DMS53 treated with DMSO at 0.1 percent for 48 hours (cell line): ENCODE measurements around the gene FCHSD2.
A peak's percentile ranks its signal among the peaks of the same experiment; 100 is the strongest.

Experiments
- DNase-seq: peaks from one replicate; lab custom pipeline; 2025; ENCODE audit not compliant: unreplicated experiment; lab: John Stamatoyannopoulos, UW

The FCHSD2 gene

GRCh38 chr11:73142128-73142377 is at the start of gene FCHSD2:
TSS of gene FCHSD2 (minus strand) at chr11:73142318. CDS start at chr11:73141877, 441 bp downstream.
- no peak for DNase-seq

- no peak for DNase-seq
These were observed 49.0 kb upstream of the FCHSD2 start for GRCh38 chr11:73191151-73191550.

GRCh38 chr11:73190557-73190885 is 48.4 kb upstream of the FCHSD2 start:
- no peak for DNase-seq

GRCh38 chr11:73189723-73190556 is 47.8 kb upstream of the FCHSD2 start:
- no peak for DNase-seq

GRCh38 chr11:73189315-73189714 is 47.2 kb upstream of the FCHSD2 start:
- DNase-seq = no peak

- no peak for DNase-seq
These were observed 46.2 kb upstream of the FCHSD2 start for GRCh38 chr11:73188301-73188700.

GRCh38 chr11:73187854-73188253 is 45.7 kb upstream of the FCHSD2 start:
- no peak for DNase-seq

- no peak for DNase-seq
These were observed 44.8 kb upstream of the FCHSD2 start for GRCh38 chr11:73186886-73187285.

GRCh38 chr11:73186294-73186850 is 44.3 kb upstream of the FCHSD2 start:
- DNase-seq = no peak

GRCh38 chr11:73185680-73186293 is 43.7 kb upstream of the FCHSD2 start:
- DNase-seq = no peak

- DNase-seq = peak; percentile 75
These were observed 43.0 kb upstream of the FCHSD2 start for GRCh38 chr11:73184953-73185671.

GRCh38 chr11:73182824-73183321 is 40.8 kb upstream of the FCHSD2 start:
- no peak for DNase-seq

GRCh38 chr11:73178681-73179080 is 36.6 kb upstream of the FCHSD2 start:
- no peak for DNase-seq

GRCh38 chr11:73177778-73178539 is 35.8 kb upstream of the FCHSD2 start:
- peak; percentile 68 for DNase-seq

GRCh38 chr11:73177380-73177777 is 35.3 kb upstream of the FCHSD2 start:
- no peak for DNase-seq

- no peak for DNase-seq
These were observed 34.7 kb upstream of the FCHSD2 start for GRCh38 chr11:73176874-73177155.

- DNase-seq = no peak
These were observed 34.2 kb upstream of the FCHSD2 start for GRCh38 chr11:73176145-73176873.

GRCh38 chr11:73175551-73176144 is 33.5 kb upstream of the FCHSD2 start:
- no peak for DNase-seq

GRCh38 chr11:73174495-73174791 is 32.3 kb upstream of the FCHSD2 start:
- no peak for DNase-seq

GRCh38 chr11:73173755-73174494 is 31.8 kb upstream of the FCHSD2 start:
- DNase-seq = no peak
